GM21447 (cell line): ENCODE data around the gene MRTFA.
"Not testable (repeated sequence)": the region's sequence is repeated elsewhere in the genome, so short reads cannot be mapped to it uniquely, and the experiment has no call there.

Experiments used
- ATAC-seq: cut with Tn5 transposase; IDR thresholded peaks from one replicate; pipeline ENCODE4 v1.9.1; 2021; ENCODE audit not compliant: unreplicated experiment

MRTFA gene

DNA sequence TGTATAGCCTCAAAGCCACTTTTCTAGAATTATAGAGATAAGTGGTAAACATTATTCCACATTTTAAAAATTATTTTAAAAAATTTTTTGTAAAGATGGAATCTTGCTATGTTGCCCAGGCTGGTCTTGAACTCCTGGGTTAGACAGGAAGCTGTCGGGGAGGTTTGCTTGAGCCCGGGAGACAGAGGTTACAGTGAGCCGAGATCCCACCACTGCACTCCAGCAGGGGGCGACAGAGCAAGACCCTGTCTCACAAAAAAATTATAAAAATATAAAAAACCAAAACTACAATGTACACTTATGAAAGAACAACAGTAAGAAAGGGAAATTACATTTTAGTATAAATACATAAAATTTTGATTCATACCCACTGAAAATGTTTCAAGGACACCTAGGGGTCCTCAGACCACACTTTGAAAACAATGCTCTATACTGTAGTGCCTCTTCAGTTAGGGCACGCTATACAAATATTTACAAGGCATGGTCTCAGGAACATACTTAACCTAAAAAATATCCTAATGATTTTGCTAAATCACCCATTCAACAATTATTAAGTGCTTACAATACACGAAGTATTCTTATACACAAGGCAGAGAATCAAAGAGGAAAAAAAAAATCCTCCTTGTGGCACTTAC lies 111.2 kb downstream of the MRTFA start:
- no peak for ATAC-seq

DNA sequence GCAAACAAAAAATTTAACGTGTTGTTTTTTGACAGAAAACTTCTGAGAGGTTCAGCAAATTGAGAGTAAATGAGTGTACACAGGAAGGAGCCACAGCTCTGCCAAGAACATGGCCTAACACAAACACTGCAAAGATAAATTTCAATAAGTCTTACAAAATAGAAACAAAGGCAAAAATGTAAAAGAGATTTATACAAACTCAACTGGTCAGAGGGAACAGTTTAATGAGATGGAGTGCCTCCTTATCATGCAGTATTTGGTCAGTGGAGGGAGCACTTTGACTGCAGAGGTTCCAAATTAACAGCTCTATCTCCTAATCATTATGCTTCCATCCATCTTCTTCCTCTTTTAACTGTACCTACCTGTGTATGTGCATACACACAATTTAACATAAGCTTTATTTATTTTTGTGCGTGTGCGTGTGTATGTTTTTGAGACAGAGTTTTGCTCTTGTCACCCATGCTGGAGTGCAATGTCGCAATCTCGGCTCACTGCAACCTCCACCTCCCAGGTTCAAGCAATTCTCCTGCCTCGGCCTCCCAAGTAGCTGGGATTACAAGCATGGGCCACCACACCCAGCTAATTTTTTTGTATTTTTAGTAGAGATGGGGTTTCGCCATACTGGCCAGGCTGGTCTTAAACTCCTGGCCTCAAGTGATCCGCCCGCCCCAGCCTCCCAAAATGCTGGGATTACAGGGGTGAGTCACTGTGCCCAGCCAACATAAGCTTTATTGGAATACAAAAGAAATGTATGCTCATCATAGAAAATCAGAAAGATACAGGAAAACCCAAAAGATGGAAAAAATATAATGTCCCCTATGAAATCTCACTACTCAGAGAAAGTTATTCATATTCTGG lies 111.9 kb downstream of the MRTFA start:
- ATAC-seq, result no peak

DNA sequence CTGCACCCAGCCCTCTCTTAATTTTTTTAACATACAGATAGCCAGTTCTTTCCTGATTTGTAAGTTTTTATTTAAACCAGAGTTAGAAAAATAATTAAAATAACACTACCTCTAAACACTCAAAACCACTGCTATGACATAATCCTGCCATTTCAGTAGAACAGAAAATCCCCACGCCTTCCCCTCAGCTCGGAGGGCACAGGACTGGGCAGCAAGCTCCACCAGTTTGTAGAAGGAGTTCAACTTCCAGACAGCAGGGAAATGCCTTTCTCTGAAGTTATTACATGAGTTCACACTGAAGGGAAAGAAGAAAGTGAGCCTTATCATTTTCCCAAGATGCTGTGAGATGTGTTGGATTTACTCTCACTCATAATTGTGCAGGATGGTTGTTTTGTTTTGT lies 114.4 kb downstream of the MRTFA start:
- no peak for ATAC-seq

DNA sequence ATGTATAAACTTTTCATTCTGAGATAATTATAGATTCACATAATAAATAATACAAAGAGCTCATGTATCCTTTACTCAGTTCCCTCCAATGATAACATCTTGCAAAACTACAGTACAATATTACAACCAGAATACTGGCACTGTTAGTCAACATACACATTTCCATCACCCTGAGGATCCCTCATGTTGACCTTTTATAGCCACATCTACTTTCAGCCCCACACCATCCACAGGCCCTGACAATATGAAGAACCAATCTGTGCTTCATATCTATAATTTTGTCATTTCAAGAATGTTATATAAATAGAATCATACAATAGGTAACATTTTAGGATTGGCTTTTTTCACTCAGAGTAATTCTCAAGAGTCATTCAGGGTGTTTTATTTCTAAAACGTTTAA lies 115.5 kb downstream of the MRTFA start:
- ATAC-seq, result no peak

DNA sequence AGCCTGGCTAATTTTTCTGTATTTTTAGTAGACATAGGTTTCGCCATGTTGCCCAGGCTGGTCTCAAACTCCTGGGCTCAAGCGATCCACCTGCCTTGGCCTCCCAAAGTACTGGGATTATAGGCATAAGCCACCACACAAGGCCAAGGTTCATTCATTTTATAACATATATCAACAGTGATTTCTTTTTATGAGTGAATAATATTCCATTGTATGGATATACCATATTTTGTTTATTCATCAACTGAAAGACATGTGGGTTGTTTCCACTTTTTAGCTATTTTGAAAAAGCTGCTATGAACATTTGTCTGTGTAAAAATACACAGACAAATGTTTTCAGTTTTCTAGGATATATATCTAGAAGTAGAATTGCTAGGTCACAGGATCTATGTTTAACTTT lies 116.0 kb downstream of the MRTFA start:
- no peak for ATAC-seq

DNA sequence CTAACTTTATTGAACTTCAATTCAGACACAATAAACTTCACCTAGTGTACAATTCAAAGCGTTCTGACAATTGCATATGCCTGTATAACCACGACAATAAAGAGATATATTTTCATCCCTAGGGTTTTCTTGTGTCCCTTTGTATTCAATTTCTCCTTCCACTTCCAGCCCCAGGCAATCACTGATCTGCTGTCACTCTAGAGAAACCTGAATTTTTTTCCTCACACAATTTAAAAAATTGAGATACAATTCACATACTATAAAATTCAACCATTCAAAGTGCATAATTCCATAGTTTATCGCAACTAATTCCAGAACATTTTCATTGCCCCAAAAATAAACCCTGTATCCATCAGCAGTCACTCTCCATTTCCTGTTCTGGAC lies 116.6 kb downstream of the MRTFA start:
- ATAC-seq, result no peak

DNA sequence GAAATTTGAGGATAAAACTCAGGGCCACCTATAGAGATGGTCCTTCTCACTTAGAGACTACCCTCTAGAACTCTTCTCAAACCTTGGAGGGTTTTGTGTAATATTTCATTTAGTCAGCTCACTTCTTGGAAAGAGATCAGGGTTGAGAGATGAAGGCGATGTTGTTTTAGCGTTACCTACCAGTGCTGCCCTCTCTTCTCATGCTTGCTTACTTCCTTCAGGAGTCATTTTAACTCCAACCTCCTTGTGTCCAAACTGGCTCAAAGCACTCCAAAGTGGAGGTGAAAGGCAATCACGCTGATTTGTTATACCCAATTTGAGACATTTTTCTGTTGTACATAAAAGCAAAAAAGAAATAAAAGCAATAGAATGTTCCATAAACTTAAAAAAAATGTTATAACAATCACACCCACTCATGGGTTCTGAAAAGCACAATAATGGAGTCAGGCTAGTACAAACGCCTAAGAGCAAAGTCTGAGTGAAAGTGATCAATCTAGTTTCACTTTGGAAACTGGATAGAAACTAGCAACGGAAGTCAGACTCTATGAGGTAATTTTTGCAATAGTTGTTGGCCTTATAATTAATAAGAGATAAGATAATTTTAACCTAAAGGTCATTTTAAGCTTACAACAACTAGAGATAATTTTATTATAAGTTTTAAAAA lies 117.1 kb downstream of the MRTFA start:
- no peak for ATAC-seq

DNA sequence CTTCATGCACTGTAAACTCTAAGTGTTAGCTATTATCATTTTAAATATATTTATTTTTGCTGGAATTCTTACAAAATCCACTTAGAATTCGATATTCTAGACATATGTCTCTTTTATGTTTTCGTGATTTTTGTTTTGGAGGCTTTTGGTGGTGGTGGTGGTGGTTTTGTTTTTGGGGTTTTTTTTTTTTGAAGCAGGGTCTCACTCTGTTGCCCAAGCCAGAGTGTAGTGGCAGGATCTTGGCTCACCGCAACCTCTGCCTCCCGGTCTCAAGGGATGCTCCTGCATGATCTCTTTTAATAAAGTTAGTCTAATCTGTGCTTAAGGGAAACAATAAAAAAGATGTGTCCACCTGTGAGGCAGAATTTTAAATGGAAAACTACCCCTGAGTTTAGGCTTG lies 117.7 kb downstream of the MRTFA start:
- no peak for ATAC-seq

DNA sequence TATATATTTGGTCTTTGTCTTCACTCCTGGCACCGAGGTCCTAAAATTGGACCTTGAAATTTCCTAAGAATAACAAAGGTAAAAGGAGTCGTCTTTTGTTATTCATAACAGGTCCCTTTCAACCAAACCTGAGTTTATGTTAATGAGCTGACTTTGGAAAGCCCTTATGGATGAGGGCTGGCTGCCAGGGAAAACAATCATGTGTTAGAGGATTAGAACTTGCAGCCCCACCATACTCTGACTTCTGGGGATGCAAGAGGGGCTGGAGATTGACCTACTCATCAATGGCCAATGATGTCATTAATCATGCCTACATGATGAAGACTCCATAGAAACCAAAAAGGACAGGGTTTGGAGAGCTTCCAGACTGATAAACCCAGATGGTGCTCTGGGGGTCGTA lies 118.9 kb downstream of the MRTFA start:
- no peak for ATAC-seq

DNA sequence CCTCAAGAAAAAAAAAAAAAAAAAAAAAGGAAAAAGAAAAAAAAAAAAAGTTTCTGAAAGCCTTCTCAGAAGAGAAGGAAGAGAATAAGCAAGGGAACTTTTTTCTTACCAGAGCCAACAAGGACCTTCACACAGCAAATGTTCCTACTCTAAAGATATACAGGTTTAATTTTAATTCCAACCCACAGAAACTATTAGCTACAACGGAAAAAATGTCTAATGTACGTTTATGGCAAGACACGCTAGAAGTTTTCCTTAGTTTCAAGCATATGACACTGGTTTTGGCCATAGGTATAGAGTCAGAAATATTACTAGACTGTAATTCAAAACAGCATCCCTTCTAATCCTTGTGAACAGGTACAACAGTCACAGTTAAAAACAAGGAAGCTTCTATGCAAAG lies 120.1 kb downstream of the MRTFA start:
- no peak for ATAC-seq

DNA sequence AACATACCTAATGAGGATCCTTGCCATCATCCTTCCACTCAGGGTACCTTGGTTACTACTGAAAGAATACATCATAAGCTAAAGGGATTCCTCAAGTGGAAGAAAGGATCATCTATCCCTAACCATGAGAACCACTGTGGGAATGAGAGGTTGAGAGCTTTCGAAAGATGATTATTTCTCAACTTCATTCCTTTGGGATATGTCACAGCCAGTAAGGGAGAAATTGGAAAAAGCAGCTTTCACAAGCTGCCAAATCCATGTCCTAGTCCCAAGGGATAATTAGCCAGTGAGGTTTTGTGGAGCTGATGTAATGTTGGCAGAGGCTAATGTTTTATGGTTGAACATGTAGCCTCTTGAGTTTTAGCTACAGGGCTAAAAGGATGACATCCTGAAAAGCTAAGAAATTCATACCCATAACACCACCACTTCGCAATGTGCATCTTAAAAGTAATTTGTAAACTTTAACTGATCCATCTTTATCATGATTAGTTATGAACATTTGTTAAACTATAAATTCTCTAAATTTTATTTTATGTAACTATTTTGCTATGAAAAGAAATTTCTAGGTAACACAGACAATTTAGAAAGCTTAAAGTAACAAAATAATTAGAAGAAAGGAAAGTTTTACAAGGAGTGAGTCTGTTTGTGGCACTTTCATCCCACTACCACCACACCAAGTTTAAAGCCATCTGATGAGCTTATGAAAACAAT lies 123.9 kb downstream of the MRTFA start:
- no peak for ATAC-seq

DNA sequence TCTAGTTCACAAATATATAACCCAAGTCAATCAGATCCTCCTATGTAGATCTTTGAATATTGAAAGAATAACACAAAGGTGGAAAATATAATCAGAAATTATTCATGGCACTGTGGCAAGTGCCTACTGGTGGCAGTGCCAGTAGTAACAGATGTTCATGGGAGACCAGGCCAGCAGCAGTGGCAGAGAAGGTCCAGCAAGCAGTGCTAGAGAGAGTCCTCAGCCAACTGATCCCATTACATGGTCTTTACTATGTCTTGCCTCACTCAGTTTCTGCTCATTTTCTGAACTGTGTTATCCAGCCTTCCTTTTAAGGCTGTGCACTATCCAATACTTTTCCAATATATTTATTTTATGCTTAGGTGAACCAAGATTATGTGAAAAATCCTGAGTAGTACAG lies 124.9 kb downstream of the MRTFA start:
- no peak for ATAC-seq

DNA sequence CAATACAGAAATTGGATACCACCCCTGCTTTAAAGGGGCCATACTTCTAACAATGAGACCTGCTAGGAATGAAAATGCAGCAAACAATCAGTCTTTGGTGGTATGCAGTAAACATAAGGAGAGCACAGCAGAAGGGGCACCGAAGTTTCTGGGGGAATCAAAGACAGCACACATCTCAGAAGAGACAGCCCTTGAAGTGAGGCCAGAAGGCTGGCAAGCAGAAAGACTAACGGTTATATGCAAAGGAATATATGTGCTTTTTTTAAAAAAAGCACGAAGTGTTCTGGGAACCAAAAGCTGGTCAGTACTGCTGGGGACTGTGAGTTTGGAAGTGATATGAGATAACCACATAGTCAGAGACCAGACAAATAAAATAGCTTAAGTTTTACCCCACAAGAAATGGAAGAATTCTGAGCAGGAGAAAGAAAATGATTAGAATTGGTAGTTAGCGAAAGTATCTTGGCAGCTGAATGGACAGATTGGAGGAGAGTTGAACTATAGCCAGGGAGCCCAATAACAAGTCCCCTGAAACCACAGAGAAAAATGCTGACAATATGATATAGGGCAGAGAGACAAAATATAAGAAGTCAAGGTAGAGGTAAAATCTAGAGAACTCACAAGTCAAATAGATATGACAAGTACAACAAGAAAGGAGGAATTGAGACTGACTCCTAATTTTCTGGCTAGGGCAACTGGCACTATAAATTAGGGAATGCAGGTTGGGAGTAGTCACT lies 125.7 kb downstream of the MRTFA start:
- ATAC-seq, result no peak

DNA sequence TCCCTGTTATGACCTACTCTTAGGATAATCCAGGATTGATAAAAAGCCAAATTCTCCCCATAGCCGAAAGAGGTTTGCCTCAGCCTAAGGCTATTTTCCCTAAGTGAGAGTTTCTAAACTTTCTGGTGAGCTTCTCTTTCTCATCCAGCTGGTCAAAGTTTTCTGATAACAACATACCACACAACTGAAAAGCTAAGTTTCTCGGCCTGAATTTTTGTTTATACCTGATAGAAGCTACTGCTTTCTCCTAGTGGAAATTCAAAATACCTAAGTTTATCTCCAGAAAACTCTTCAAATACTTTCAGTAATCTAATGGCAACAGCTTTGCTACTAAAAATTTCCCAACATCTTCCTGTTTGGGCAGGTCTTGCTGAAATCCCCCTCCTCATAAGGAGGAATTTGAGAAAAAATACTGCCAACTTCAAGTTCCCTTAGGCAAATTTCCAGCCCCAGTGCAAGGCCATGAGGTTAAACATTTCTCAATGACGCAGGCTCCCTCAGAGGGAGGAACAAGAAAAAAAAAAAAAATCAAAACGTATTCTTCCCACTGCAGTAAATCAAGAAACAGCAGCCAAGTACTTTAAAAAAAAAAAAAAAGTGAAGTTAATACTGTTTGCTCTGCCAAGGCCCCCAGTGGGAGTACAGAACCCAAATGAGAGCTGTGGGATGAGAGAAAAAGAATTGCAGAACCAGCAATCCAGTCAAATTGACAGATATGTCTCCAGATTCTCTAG lies 127.0 kb downstream of the MRTFA start:
- no peak for ATAC-seq

DNA sequence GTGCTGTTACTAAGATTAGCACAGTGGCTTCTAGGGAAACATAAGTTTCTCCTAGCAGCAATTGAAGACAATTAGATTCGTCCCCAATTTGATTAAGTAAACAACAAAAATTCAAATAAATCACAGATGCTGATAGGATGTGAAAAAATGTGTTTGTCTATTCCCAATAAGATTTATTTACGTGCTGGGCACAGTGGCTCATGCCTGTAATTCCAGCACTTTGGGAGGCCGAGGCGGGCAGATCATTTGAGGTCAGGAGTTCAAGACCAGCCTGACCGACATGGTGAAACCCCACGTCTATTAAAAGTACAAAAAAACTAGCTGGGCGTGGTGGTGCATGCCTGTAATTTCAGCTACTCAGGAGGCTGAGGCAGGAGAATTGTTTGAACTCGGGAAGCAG lies 128.5 kb downstream of the MRTFA start:
- ATAC-seq, result not testable (repeated sequence)

DNA sequence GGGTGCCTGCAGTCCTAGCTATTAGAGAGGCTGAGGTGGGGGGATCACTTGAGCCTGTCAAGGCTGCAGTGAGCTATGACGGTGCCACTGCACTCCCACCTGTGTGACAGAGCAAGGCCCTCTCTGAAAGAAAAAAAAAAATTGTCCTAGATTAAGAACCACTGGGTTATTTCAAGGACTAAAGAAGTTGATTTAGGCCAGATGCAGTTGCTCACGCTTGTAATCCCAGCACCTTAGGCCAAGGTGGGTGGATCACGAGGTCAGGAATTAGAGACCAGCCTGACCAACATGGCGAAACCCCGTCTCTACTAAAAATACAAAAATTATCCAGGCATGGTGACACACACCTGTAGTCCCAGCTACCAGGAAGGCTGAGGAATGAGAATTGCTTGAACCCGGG lies 129.0 kb downstream of the MRTFA start:
- ATAC-seq, result no peak

DNA sequence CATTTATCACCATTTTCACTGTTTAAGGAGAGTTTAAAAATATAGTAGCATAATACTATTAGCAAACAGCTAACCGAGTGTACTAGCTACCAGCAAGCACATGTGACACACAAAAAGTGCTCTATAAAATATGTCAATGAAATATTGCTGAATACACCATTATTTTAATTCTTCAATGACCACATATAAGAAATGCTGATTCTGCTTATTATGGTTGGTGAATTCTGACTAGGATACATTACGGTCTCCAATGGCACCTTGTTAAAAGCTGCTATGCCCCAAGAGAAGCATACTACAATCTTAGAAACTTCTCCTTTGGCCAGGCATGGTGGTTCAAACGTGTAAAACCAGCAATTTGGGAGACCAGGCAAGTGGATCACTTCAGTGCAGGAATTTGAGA lies 129.8 kb downstream of the MRTFA start:
- no peak for ATAC-seq

DNA sequence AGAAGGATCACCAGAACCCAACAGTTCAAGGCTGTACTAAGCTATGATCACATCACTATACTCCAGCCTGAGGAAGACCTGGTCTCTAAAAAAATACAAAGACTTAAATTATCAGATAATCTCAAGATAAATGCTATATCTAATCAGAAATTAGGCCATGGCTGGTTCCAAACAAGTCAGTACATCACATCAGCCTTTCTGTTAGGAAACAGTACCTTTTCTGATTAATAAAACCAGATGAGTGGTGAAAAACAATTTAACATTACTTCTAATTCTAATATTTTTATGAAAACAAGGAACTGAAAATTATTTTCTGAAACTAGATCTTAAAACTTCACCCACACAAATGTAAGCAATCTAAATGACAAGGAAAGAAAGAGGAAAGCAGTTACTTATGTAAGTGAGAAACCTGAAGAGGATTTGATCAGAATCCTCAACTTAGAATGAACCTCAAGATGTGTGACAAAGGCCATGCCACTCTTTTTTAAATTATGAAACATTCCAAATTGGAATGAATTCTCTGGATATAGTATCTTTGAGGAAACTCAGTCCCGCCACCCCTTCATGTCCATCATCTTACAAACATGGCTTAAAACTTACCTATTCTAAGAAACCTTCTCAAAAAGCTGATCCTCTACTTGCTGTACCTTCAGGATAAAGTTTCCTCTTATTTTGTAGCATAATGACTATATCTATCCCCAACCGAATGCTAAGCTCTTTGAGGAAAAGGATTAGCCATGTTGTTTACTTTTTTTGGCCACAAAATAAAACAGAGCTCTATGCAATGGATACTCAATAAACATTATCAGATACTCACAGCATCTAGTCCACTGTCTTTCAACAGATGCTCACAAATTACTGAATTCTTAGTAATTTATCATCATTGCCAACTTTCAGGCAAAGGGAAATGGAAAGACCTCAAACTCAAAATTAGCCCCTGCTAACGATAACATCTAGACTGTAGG lies 132.0 kb downstream of the MRTFA start:
- ATAC-seq, result no peak

DNA sequence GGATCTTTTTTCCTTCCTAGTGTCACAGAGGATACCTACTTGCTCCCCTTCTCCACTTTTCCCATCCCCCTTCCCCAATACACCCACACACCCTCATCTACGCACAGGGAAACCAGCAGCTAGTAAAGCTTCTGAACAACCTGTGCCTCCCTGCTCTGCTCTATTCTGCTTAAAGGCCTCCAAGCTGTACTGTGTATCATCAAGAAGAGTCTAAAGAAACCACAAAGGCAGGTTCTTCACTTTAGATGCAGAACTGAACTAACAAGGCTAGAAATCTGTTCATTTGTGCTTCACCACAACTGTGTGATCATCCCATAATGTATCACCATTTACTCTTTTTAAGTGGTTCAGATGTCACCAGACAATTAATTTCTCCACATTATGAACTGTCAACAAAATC lies 133.6 kb downstream of the MRTFA start:
- no peak for ATAC-seq
